K562 (cell line): ENCODE results near the gene GNA15.

Source experiments
- EP300 ChIP-seq: IDR thresholded peaks from 2 replicates; pipeline ENCODE4 v1.6.1; 2012; ENCODE audit warnings: low read length, improper control_type of control experiment
- GABPA ChIP-seq: fragments of 200-800 bp; sonication (Bioruptor generic); conservative IDR thresholded peaks from 2 replicates; pipeline ENCODE4 v1.6.1; 2016; ENCODE audit warnings: low read depth, missing genetic modification characterization, missing compliant biosample characterization
- NELFE ChIP-seq: IDR thresholded peaks from 2 replicates; pipeline ENCODE4 v1.6.1; 2011; ENCODE audit warnings: mild to moderate bottlenecking; ENCODE audit not compliant: insufficient read depth, insufficient read length
- PRPF4 ChIP-seq: fragments of 200-400 bp; formaldehyde crosslinking; IDR thresholded peaks from one replicate; pipeline ENCODE4 v1.6.1; 2017; ENCODE audit warnings: low read length, low read depth, mild to moderate bottlenecking; ENCODE audit not compliant: insufficient read depth, poor library complexity, severe bottlenecking
- ZNF253 ChIP-seq: fragments of 250-450 bp; sonication (Bioruptor Pico); conservative IDR thresholded peaks from 2 replicates; pipeline ENCODE4 v1.6.1; 2021; ENCODE audit warnings: mild to moderate bottlenecking
- TF ChIP-seq, protein P1 (sequence below), 2 experiments: fragments of 450-650 bp; formaldehyde crosslinking in 1 of 2; IDR thresholded peaks; 2 replicates each; pipeline versions ENCODE4 v1.4.0 to v1.6.1; 2014 to 2020; ENCODE audit warnings: mild to moderate bottlenecking in 2 of 2, borderline replicate concordance in 1 of 2, low read depth in 1 of 2
- TF ChIP-seq, protein P2 (sequence below): sonication (generic); formaldehyde crosslinking; IDR thresholded peaks from 2 replicates; pipeline ENCODE4 v1.8.1; 2022; ENCODE audit warnings: missing genetic modification reagents
- TF ChIP-seq, protein P3 (sequence below), 3 experiments: IDR thresholded peaks in 2 of 3; conservative IDR thresholded peaks in 1 of 3; 2 replicates each; pipeline ENCODE4 v1.5.1; 2011 to 2012; ENCODE audit warnings: low read length in 3 of 3, mild to moderate bottlenecking in 3 of 3, control low read depth in 2 of 3, improper control_type of control experiment in 1 of 3, inconsistent platforms in 1 of 3, low read depth in 1 of 3, mixed read lengths in 1 of 3, moderate library complexity in 1 of 3; ENCODE audit not compliant: insufficient read depth in 2 of 3
- TF ChIP-seq, protein P4 (sequence below): sonication (generic); formaldehyde crosslinking; IDR thresholded peaks from 2 replicates; pipeline ENCODE4 v1.8.1; 2023; ENCODE audit warnings: mild to moderate bottlenecking, missing genetic modification reagents

DNA sequence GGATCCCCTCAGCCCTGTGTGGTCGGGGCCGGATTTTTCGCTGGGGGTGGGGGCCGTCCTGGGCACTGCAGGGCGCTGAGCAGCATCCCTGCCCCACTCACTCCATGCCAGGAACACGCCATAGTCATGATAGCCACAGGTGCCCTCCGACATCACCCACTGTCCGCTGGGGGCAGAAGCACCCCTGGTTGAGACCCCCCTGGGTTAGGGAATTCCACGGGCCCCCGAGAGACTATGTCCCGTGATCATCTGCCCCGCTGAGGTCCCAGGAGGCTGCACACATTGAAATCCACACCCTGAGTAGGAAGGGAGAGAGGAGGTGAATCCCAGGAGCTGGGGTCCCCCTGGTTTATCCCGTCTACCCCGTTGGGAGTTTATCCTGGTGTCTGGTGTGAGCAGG, 66.1 kb downstream of the GNA15 start:
- TF ChIP-seq PRPF4 = no peak
- TF ChIP-seq, protein P1, sequence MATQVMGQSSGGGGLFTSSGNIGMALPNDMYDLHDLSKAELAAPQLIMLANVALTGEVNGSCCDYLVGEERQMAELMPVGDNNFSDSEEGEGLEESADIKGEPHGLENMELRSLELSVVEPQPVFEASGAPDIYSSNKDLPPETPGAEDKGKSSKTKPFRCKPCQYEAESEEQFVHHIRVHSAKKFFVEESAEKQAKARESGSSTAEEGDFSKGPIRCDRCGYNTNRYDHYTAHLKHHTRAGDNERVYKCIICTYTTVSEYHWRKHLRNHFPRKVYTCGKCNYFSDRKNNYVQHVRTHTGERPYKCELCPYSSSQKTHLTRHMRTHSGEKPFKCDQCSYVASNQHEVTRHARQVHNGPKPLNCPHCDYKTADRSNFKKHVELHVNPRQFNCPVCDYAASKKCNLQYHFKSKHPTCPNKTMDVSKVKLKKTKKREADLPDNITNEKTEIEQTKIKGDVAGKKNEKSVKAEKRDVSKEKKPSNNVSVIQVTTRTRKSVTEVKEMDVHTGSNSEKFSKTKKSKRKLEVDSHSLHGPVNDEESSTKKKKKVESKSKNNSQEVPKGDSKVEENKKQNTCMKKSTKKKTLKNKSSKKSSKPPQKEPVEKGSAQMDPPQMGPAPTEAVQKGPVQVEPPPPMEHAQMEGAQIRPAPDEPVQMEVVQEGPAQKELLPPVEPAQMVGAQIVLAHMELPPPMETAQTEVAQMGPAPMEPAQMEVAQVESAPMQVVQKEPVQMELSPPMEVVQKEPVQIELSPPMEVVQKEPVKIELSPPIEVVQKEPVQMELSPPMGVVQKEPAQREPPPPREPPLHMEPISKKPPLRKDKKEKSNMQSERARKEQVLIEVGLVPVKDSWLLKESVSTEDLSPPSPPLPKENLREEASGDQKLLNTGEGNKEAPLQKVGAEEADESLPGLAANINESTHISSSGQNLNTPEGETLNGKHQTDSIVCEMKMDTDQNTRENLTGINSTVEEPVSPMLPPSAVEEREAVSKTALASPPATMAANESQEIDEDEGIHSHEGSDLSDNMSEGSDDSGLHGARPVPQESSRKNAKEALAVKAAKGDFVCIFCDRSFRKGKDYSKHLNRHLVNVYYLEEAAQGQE (IDR thresholded peaks at IDR 0.05; ENCODE audit: borderline replicate concordance) = no peak
- TF ChIP-seq, protein P1 (CRISPR knock-in tag; IDR thresholded peaks at IDR 0.05; ENCODE audit: low read depth) = no peak
- TF ChIP-seq, protein P2, sequence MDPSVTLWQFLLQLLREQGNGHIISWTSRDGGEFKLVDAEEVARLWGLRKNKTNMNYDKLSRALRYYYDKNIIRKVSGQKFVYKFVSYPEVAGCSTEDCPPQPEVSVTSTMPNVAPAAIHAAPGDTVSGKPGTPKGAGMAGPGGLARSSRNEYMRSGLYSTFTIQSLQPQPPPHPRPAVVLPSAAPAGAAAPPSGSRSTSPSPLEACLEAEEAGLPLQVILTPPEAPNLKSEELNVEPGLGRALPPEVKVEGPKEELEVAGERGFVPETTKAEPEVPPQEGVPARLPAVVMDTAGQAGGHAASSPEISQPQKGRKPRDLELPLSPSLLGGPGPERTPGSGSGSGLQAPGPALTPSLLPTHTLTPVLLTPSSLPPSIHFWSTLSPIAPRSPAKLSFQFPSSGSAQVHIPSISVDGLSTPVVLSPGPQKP = no peak
- TF ChIP-seq, protein P3, sequence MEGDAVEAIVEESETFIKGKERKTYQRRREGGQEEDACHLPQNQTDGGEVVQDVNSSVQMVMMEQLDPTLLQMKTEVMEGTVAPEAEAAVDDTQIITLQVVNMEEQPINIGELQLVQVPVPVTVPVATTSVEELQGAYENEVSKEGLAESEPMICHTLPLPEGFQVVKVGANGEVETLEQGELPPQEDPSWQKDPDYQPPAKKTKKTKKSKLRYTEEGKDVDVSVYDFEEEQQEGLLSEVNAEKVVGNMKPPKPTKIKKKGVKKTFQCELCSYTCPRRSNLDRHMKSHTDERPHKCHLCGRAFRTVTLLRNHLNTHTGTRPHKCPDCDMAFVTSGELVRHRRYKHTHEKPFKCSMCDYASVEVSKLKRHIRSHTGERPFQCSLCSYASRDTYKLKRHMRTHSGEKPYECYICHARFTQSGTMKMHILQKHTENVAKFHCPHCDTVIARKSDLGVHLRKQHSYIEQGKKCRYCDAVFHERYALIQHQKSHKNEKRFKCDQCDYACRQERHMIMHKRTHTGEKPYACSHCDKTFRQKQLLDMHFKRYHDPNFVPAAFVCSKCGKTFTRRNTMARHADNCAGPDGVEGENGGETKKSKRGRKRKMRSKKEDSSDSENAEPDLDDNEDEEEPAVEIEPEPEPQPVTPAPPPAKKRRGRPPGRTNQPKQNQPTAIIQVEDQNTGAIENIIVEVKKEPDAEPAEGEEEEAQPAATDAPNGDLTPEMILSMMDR (IDR thresholded peaks at IDR 0.05 in 2 of 3, conservative IDR thresholded peaks at IDR 0.05 in 1 of 3; ENCODE audit: insufficient read depth in 2 of 3, low read depth in 1 of 3, low read length in 3 of 3) = no peak
- TF ChIP-seq GABPA (tag) = no peak
- TF ChIP-seq ZNF253 = no peak
- TF ChIP-seq EP300 = no peak
- no peak for TF ChIP-seq NELFE
- TF ChIP-seq, protein P4, sequence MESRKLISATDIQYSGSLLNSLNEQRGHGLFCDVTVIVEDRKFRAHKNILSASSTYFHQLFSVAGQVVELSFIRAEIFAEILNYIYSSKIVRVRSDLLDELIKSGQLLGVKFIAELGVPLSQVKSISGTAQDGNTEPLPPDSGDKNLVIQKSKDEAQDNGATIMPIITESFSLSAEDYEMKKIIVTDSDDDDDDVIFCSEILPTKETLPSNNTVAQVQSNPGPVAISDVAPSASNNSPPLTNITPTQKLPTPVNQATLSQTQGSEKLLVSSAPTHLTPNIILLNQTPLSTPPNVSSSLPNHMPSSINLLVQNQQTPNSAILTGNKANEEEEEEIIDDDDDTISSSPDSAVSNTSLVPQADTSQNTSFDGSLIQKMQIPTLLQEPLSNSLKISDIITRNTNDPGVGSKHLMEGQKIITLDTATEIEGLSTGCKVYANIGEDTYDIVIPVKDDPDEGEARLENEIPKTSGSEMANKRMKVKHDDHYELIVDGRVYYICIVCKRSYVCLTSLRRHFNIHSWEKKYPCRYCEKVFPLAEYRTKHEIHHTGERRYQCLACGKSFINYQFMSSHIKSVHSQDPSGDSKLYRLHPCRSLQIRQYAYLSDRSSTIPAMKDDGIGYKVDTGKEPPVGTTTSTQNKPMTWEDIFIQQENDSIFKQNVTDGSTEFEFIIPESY (CRISPR knock-in tag) = no peak
